Colonic mucosa (tissue), 4 donors: ENCODE results near the gene TMEM271. TPM values are rescaled to one million over a fixed set of nuclear protein-coding genes. Genes with fewer than 3 reads are reported as not detected.
A peak's percentile ranks its signal among the peaks of the same experiment; 100 is the strongest.

Source experiments
- DNase-seq: peaks from one replicate; pipeline ENCODE4 v3.0.0-alpha.2; 2020
- H3K27ac ChIP-seq: fragments of 200-600 bp; one replicate; pipeline ENCODE4 v1.8.0; 2021
- H3K27me3 ChIP-seq: fragments of 200-600 bp; one replicate; pipeline ENCODE4 v1.8.0; 2021
- H3K36me3 ChIP-seq: fragments of 200-600 bp; one replicate; pipeline ENCODE4 v1.8.0; 2021
- H3K4me1 ChIP-seq: fragments of 200-600 bp; one replicate; pipeline ENCODE4 v1.8.0; 2021; ENCODE audit warnings: mild to moderate bottlenecking
- H3K4me3 ChIP-seq: fragments of 200-600 bp; one replicate; pipeline ENCODE4 v1.8.0; 2021
- H3K9ac ChIP-seq, 2 donors: one replicate each; pipeline ENCODE4 v1.7.0; 2013; ENCODE audit warnings: control low read depth in 2 of 2, low read depth in 2 of 2, low read length in 2 of 2
- H3K9me3 ChIP-seq: fragments of 200-600 bp; one replicate; pipeline ENCODE4 v1.8.0; 2021
- intact Hi-C: fragments of 100-400 bp; cut with DNase I; formaldehyde crosslinking; loops from one replicate; pipeline ENCODE4 v1.14.1; 2022
- total RNA-seq, 2 donors: library from RNA; stranded (reverse); fragmentation: NEBNext Ultra II Directional in 1 of 2; extraction: Animal tissue kit (Norgen Biotek cat#: 25700) in 1 of 2; gene quantifications; one replicate each; pipeline ENCODE4 v1.2.1, GENCODE V29; 2021
- TF ChIP-seq, protein P1 (sequence below): fragments of 200-600 bp; IDR thresholded peaks from one replicate; pipeline ENCODE4 v1.8.0; 2022; ENCODE audit warnings: antibody characterized with exemption, mild to moderate bottlenecking
- donor health status: healthy.
- donor health status: DM: no; HTN: no; CAD: no.
- donor health status: DM: no; HTN: no; CAD: no.

TMEM271 gene
- total RNA-seq, 2 donors from 2014 or later, result not detected

DNA sequence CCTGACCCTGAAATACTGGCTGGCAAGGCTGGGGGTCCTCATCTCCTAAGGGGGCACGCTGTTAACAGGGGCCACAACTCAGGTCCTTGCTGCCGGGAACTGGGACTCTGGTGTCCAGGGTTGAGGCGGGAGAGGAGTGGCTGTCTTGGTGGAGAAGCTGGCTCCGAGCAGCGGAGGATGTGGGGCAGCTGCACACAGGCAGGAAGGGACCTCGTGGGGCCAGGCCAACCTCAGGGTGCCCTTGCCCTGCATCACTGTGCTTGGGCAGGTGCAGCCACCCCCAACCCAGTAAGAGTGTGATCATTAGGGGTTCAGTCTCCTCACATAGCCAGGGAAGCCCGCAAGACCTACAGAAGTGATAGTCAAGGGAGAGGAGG, 36.6 kb upstream of the TMEM271 start:
- DNase-seq, result no peak
- Histone ChIP-seq H3K9me3 (no peaks in the 10 kb centered on the region), H3K27me3 (no peaks in the 10 kb centered on the region), H3K4me1 (no peaks in the 10 kb centered on the region), H3K27ac (no peak overlapping the region), H3K4me3 (no peak overlapping the region), H3K9ac (no peak overlapping the region), H3K36me3 (no peaks in the 10 kb centered on the region)
- intact Hi-C loops, result no loop called here
- TF ChIP-seq, protein P1, sequence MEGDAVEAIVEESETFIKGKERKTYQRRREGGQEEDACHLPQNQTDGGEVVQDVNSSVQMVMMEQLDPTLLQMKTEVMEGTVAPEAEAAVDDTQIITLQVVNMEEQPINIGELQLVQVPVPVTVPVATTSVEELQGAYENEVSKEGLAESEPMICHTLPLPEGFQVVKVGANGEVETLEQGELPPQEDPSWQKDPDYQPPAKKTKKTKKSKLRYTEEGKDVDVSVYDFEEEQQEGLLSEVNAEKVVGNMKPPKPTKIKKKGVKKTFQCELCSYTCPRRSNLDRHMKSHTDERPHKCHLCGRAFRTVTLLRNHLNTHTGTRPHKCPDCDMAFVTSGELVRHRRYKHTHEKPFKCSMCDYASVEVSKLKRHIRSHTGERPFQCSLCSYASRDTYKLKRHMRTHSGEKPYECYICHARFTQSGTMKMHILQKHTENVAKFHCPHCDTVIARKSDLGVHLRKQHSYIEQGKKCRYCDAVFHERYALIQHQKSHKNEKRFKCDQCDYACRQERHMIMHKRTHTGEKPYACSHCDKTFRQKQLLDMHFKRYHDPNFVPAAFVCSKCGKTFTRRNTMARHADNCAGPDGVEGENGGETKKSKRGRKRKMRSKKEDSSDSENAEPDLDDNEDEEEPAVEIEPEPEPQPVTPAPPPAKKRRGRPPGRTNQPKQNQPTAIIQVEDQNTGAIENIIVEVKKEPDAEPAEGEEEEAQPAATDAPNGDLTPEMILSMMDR, result no peak

DNA sequence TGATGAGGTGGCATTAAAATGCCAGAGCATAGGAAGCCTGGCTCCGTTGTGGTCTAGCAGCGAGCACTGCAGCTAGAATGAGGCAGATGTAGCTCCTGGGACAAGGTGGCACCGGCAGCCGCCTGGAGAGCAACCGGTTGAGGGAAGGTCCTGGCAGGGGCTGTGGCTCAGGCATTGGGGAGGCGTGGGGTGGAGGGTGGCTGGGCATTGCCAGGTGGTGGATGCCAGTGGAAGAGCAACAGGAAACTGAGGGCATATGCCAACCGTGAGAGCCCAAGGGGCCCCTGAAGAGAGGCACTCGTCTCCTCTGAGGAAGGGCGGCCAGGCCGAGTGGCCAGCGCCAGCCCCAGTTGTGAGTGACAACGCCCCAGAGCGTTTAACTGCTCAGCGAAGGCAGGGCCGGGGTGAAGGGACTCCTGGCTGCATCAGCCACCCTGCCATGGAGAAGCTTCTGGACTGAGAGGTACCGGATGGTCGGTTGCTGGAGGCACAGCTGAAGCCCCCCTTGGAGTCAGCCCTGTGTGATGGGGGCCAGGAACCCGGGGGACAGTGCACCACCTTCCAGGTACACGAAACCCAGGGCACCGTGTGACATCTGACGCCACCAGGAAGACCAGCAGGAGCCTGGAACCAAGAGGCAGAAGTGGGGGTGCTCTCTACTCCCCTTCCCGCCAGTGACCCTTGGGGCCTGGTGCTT, 36.1 kb upstream of the TMEM271 start:
- Histone ChIP-seq H3K27me3 (no peaks in the 10 kb centered on the region), H3K4me3 (no peak overlapping the region), H3K27ac (no peak overlapping the region), H3K9ac (no peak overlapping the region), H3K9me3 (no peaks in the 10 kb centered on the region), H3K4me1 (no peaks in the 10 kb centered on the region), H3K36me3 (no peaks in the 10 kb centered on the region)
- no peak for DNase-seq
- TF ChIP-seq, protein P1, result no peak
- intact Hi-C loops, result no loop called here

DNA sequence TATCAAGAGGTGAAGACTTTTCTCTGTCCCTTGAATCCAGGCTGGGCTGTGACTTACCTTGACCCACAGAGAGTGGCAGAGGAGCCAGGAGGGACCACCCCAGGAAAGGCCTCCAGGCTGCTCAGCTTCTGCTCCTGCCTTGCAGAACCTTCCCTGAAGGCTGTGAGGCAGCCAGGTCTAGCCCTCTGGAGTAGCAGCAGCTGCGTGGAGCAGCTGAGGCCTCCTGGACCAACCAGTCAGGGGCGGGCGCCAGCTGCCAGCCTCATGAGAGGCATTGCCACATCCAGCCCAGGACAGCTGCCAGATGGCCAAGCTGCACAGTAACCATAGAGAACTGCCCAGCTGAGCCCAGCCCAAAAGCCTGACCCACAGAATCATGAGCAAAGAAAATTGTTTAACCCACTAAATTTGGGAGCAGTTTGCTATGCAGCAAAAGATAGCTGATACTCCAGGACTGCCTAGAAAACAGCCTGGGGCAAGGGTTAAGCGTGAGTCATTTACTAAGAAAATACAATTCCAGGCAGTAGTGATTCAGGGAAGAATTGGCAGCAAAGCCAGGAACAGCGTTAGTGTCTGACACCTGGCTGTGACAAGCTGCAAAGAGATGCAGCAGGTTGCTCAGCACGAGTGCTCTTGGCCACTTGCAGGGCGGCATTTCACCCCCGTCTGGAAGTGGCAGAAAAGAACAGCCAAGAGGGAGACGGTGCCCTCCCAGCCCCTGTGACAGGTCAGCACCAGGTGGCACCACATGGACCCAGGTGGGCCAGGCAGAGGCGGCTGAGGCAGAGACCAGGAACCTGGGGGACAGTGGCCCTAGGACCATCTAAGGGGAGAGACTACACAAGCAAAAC, 34.5 kb upstream of the TMEM271 start:
- no peaks in the 10 kb centered on the region for H3K36me3 ChIP-seq
- H3K9me3 ChIP-seq, result no peaks in the 10 kb centered on the region
- peak; percentile 36 for DNase-seq
- TF ChIP-seq, protein P1, result no peak
- H3K27me3 ChIP-seq, result no peaks in the 10 kb centered on the region
- no peak overlapping the region for H3K9ac ChIP-seq
- no peak overlapping the region for H3K4me3 ChIP-seq
- H3K27ac ChIP-seq, result no peak overlapping the region
- intact Hi-C loops, result no loop called here
- H3K4me1 ChIP-seq, result no peaks in the 10 kb centered on the region

DNA sequence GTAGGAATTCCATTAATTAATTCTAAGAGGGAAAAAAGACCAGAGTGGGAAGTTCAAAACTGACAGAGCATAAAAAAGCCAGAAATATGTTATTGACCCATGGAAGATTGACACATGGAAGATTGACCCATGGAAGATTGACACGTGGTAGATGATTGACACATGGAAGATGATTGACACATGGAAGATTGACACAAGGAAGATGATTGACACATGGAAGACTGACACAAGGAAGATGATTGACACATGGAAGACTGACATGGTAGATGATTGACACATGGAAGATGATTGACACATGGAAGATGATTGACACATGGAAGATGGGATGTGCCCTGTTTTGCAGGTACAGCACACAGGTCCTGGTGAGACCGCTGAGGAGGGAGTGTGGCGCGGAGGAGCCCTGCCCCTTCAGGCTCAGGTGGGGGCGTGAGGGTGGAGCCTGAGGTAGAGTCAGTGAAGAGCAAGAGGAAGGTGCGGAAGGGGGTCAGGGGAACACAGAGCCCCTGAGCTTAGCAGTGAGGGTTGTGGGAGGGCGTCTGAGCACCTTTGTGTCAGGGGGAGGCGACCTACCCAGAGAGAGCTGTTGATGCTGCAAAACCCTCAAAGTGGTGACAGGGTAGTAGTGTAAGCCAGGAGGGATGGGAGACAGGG, 33.4 kb upstream of the TMEM271 start:
- TF ChIP-seq, protein P1, result no peak
- Histone ChIP-seq H3K27ac (no peak overlapping the region), H3K9me3 (no peaks in the 10 kb centered on the region), H3K4me1 (no peaks in the 10 kb centered on the region), H3K36me3 (no peaks in the 10 kb centered on the region), H3K4me3 (no peak overlapping the region), H3K9ac (no peak overlapping the region), H3K27me3 (no peaks in the 10 kb centered on the region)
- no peak for DNase-seq
- intact Hi-C loops, result no loop called here

DNA sequence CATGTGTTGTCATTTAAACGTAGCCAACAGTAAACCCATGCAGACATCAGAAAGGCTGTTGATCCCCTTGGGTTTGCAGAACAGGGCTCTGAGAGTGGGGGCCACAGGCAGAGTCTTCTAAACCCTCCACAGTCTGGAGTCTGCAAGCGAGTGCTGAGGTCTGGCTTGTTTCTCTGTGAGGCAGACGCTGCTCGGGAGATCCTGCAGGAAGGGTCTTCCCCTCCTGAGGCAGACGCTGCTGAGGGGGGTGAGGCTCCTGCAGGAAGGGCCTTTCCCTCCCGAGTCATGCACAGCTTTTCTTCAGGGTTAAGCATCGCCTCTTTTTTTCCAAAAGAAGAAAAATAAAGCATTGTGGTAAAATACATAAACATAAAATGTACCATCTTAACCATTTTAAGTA, 32.1 kb upstream of the TMEM271 start:
- no peak overlapping the region for H3K27ac ChIP-seq
- H3K27me3 ChIP-seq, result no peaks in the 10 kb centered on the region
- H3K36me3 ChIP-seq, result no peaks in the 10 kb centered on the region
- H3K4me3 ChIP-seq, result no peak overlapping the region
- no peak overlapping the region for H3K9ac ChIP-seq
- intact Hi-C loops, result no loop called here
- TF ChIP-seq, protein P1, result no peak
- no peaks in the 10 kb centered on the region for H3K9me3 ChIP-seq
- DNase-seq, result no peak
- no peaks in the 10 kb centered on the region for H3K4me1 ChIP-seq
